NB4 (cell line): ENCODE data around the gene ARSK.
"Not testable (repeated sequence)": the region's sequence is repeated elsewhere in the genome, so short reads cannot be mapped to it uniquely, and the experiment has no call there.

Experiments
- DNase-seq: peaks from one replicate; pipeline ENCODE4 v3.0.0; 2010; ENCODE audit warnings: low read depth
- H3K4me3 ChIP-seq: one replicate; pipeline ENCODE4 v1.5.1; 2011; ENCODE audit warnings: mild to moderate bottlenecking, low read depth, low read length, moderate library complexity
- CTCF ChIP-seq: IDR thresholded peaks from one replicate; pipeline ENCODE4 v1.5.1; 2012; ENCODE audit warnings: low read depth, low read length
- MAX ChIP-seq: IDR thresholded peaks from 2 replicates; pipeline ENCODE4 v1.6.1; 2011; ENCODE audit warnings: low read depth, low read length
- MYC ChIP-seq: IDR thresholded peaks from 2 replicates; pipeline ENCODE4 v1.6.1; 2011; ENCODE audit warnings: low read depth, low read length
- POLR2A ChIP-seq: IDR thresholded peaks from 2 replicates; pipeline ENCODE4 v1.6.1; 2011; ENCODE audit warnings: mild to moderate bottlenecking; ENCODE audit not compliant: insufficient read length; ENCODE audit errors: extremely low read depth

Gene ARSK

GRCh38 chr5:95634081-95634480 lies 79.2 kb downstream of the ARSK start:
- no peak for DNase-seq
- H3K4me3 ChIP-seq, result no peak overlapping the region
- TF ChIP-seq POLR2A (no peak), MYC (no peak), CTCF (no peak), MAX (no peak)

- TF ChIP-seq POLR2A, result no peak
- TF ChIP-seq CTCF, result no peak
- TF ChIP-seq MYC, result no peak
- TF ChIP-seq MAX, result no peak
- no peak overlapping the region for H3K4me3 ChIP-seq
- DNase-seq, result no peak
Observed at GRCh38 chr5:95638632-95639031, 83.7 kb downstream of the ARSK start.

DNA sequence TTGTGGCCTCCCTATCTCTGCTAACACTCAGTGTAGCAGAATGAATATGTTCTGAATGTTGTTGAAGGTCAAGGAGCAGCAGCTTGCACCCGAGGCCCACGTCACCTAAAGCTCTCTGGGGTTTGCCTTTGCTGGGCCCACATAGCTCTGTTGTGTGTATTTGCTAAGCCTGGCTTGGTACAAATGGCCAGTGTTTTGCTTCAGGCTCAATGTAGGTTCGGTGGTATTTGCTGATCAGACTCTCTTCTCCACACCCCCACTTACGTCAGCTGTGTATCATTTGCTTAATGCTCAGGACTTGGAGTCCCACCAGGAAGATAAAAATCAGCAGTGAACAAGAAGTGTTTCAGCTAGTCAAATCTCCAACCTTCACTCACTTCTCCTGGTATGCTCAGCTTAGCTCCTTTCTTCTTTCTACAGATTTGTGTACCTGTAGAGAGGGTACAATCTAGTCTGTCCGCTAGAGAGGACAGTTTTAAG lies 86.9 kb downstream of the ARSK start:
- no peak for DNase-seq
- no peak overlapping the region for H3K4me3 ChIP-seq
- no peak for TF ChIP-seq MAX
- no peak for TF ChIP-seq CTCF
- TF ChIP-seq MYC, result no peak
- no peak for TF ChIP-seq POLR2A

DNA sequence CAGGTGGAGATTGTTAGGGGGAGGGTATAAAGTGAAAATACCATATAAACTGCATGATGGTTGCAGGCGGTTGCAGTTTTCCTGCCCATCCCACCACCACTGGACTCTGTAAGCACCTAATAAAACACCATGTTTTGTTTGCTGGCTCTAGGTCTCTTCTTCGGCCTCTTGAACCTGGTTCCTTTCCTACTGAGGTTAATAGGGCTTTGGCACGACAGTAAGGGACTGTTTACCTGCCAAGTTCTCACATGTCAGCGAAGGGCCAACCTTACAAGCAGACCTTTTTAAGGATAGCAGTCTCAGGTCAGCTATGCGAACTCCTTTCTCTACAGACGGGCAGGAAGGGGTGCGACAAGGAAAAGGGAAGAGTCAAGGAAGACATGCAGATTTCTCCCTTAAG lies 88.3 kb downstream of the ARSK start:
- DNase-seq, result no peak
- no peak overlapping the region for H3K4me3 ChIP-seq
- TF ChIP-seq MYC (no peak), MAX (no peak), POLR2A (no peak), CTCF (no peak)

- peak; percentile 71 for DNase-seq
- TF ChIP-seq POLR2A (no peak), CTCF (peak; percentile 72), MAX (no peak), MYC (no peak)
- H3K4me3 ChIP-seq, result no peak overlapping the region
Observed at GRCh38 chr5:95644351-95645042, 89.6 kb downstream of the ARSK start.

DNA sequence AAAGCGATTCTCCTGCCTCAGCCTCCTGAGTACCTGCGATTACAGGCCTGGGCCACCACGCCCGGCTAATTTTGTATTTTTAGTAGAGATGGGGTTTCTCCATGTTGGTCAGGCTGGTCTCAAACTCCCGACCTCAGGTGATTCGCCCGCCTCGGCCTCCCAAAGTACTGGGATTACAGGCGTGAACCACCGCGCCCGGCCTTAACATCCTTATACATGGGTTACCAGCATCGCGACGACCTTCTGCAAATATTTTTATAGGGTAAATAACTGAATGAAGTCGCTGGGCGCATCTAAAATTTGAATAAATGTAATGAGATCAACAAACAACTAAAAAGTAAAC lies 91.3 kb downstream of the ARSK start:
- not testable (repeated sequence) for DNase-seq, H3K4me3 ChIP-seq
